GM12875 (cell line): ENCODE results near the gene SLC26A9.
"Not testable (repeated sequence)": the region's sequence is repeated elsewhere in the genome, so short reads cannot be mapped to it uniquely, and the experiment has no call there.

ENCODE experiments used
- H3K4me3 ChIP-seq: one replicate; pipeline ENCODE4 v1.5.1; 2011; ENCODE audit warnings: low read depth, low read length, control low read depth
- CTCF ChIP-seq: IDR thresholded peaks from 2 replicates; pipeline ENCODE4 v1.5.1; 2011; ENCODE audit warnings: low read depth, mild to moderate bottlenecking, control low read depth, inconsistent platforms, low read length, moderate library complexity, borderline replicate concordance; ENCODE audit not compliant: insufficient read depth

Gene SLC26A9

GRCh38 chr1:205889006-205889405 lies 54.2 kb downstream of the SLC26A9 start:
- H3K4me3 ChIP-seq: not testable (repeated sequence)

GRCh38 chr1:205883792-205884191 lies 59.5 kb downstream of the SLC26A9 start:
- no peak for TF ChIP-seq CTCF
- H3K4me3 ChIP-seq: no peak overlapping the region

- TF ChIP-seq CTCF: no peak
Measured at GRCh38 chr1:205880923-205881322, 62.3 kb downstream of the SLC26A9 start.

GRCh38 chr1:205879974-205880373 lies 63.3 kb downstream of the SLC26A9 start:
- H3K4me3 ChIP-seq: no peak overlapping the region
- no peak for TF ChIP-seq CTCF

More at GRCh38 chr1:205880923-205881322, 62.3 kb downstream of the SLC26A9 start:
- H3K4me3 ChIP-seq: no peak overlapping the region

- TF ChIP-seq CTCF: no peak
- H3K4me3 ChIP-seq: no peak overlapping the region
Measured at GRCh38 chr1:205878026-205878425, 65.2 kb downstream of the SLC26A9 start.

GRCh38 chr1:205873148-205873547 lies 70.1 kb downstream of the SLC26A9 start:
- not testable (repeated sequence) for H3K4me3 ChIP-seq

GRCh38 chr1:205870236-205870635 lies 73.0 kb downstream of the SLC26A9 start:
- H3K4me3 ChIP-seq: no peak overlapping the region

More at GRCh38 chr1:205870236-205870635, 73.0 kb downstream of the SLC26A9 start:
- TF ChIP-seq CTCF: no peak
